A673 (cell line): ENCODE measurements around the gene FBP2. TPM values are rescaled to one million over a fixed set of nuclear protein-coding genes. Genes with fewer than 3 reads are reported as not detected.

ENCODE experiments used
- BruUV-seq: library from RNA; stranded (reverse); fragments of 400-500 nt; replicated peaks from 2 replicates; lab custom pipeline; 2021; lab: Mats Ljungman, UMichigan
- CTCF ChIA-PET: fragments of 300-600 bp; sonication (Branson Sonifier 250); formaldehyde crosslinking; loops from one replicate; lab custom pipeline; 2022; ENCODE audit warnings: antibody characterized with exemption; lab: Charles Lee
- POLR2A ChIA-PET: fragments of 300-600 bp; sonication (Branson Sonifier 250); formaldehyde crosslinking; loops from one replicate; lab custom pipeline; 2022; ENCODE audit warnings: antibody characterized with exemption; ENCODE audit not compliant: low non-redundant PET; lab: Charles Lee
- DNase-seq: peaks from one replicate; pipeline ENCODE4 v3.0.0-alpha.2; 2015; ENCODE audit warnings: low spot score
- H3K27ac ChIP-seq: fragments of 200-600 bp; sonication (generic); 2 replicates; pipeline ENCODE4 v1.5.1; 2016; ENCODE audit warnings: mixed run types, low read depth, mild to moderate bottlenecking, mixed read lengths, antibody characterized with exemption, low read length; ENCODE audit not compliant: poor library complexity, severe bottlenecking
- H3K27me3 ChIP-seq: fragments of 200-600 bp; sonication (generic); replicated peaks from 2 replicates; pipeline ENCODE4 v1.6.1; 2017; ENCODE audit warnings: mixed run types, low read depth, mild to moderate bottlenecking, mixed read lengths, antibody characterized with exemption, low read length; ENCODE audit not compliant: insufficient read depth, poor library complexity
- H3K36me3 ChIP-seq: fragments of 200-600 bp; sonication (generic); 2 replicates; pipeline ENCODE4 v1.6.1; 2016; ENCODE audit warnings: mixed run types, mild to moderate bottlenecking, mixed read lengths, antibody characterized with exemption, low read length; ENCODE audit not compliant: insufficient read depth, poor library complexity, severe bottlenecking
- H3K4me1 ChIP-seq: fragments of 200-600 bp; sonication (generic); 2 replicates; pipeline ENCODE4 v1.6.1; 2017; ENCODE audit warnings: mixed run types, mild to moderate bottlenecking, mixed read lengths, antibody characterized with exemption, low read length; ENCODE audit not compliant: insufficient read depth, poor library complexity, severe bottlenecking
- H3K4me3 ChIP-seq: fragments of 200-600 bp; sonication (generic); 2 replicates; pipeline ENCODE4 v1.5.1; 2016; ENCODE audit warnings: low read depth, mixed run types, mild to moderate bottlenecking, mixed read lengths, low read length; ENCODE audit not compliant: poor library complexity, severe bottlenecking
- H3K9me3 ChIP-seq: fragments of 200-600 bp; sonication (generic); 2 replicates; pipeline ENCODE4 v1.6.1; 2016; ENCODE audit warnings: mixed run types, low read depth, mild to moderate bottlenecking, mixed read lengths, antibody characterized with exemption, low read length; ENCODE audit not compliant: poor library complexity, severe bottlenecking
- EZH2 ChIP-seq: fragments of 200-600 bp; sonication (generic); IDR thresholded peaks from 2 replicates; pipeline ENCODE4 v1.6.1; 2017; ENCODE audit warnings: borderline replicate concordance, low read depth, mild to moderate bottlenecking, mixed read lengths, antibody characterized with exemption, low read length; ENCODE audit not compliant: poor library complexity, severe bottlenecking
- intact Hi-C: fragments of 100-400 bp; cut with micrococcal nuclease; formaldehyde crosslinking; loops from one replicate; pipeline ENCODE4 v1.10.0; 2022; ENCODE audit not compliant: unreplicated experiment
- total RNA-seq: library from RNA; stranded (reverse); gene quantifications from 2 replicates; pipeline ENCODE4 v1.2.3, GENCODE V29; 2021
- TF ChIP-seq, protein P1 (sequence below): fragments of 300-800, 200-600 bp; sonication (generic); conservative IDR thresholded peaks from 2 replicates; pipeline ENCODE4 v1.5.1; 2017; ENCODE audit warnings: low read depth, mild to moderate bottlenecking, antibody characterized with exemption, low read length, moderate library complexity, mixed read lengths

FBP2 gene
- total RNA-seq, 1 experiment from 2014 or later = 0.21 TPM

- Histone ChIP-seq H3K27ac (no peak overlapping the region), H3K27me3 (peaks cover 14% of the 10 kb centered on the region), H3K4me3 (no peak overlapping the region), H3K9me3 (no peaks in the 10 kb centered on the region), H3K4me1 (no peaks in the 10 kb centered on the region), H3K36me3 (no peaks in the 10 kb centered on the region)
- no TSS peak for BruUV-seq
- intact Hi-C loops = no loop called here
- no peak for TF ChIP-seq EZH2
- TF ChIP-seq, protein P1, sequence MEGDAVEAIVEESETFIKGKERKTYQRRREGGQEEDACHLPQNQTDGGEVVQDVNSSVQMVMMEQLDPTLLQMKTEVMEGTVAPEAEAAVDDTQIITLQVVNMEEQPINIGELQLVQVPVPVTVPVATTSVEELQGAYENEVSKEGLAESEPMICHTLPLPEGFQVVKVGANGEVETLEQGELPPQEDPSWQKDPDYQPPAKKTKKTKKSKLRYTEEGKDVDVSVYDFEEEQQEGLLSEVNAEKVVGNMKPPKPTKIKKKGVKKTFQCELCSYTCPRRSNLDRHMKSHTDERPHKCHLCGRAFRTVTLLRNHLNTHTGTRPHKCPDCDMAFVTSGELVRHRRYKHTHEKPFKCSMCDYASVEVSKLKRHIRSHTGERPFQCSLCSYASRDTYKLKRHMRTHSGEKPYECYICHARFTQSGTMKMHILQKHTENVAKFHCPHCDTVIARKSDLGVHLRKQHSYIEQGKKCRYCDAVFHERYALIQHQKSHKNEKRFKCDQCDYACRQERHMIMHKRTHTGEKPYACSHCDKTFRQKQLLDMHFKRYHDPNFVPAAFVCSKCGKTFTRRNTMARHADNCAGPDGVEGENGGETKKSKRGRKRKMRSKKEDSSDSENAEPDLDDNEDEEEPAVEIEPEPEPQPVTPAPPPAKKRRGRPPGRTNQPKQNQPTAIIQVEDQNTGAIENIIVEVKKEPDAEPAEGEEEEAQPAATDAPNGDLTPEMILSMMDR = no peak
- CTCF ChIA-PET = no interaction called here
- no peak for DNase-seq
- POLR2A ChIA-PET = interaction anchor here (0.6 kb wide), 1 partner anchor 512 kb away, joined by 3 read pairs; no protein-coding TSS in a partner anchor
Observed at GRCh38 chr9:94632737-94633136, 39.1 kb upstream of the FBP2 start.

DNA sequence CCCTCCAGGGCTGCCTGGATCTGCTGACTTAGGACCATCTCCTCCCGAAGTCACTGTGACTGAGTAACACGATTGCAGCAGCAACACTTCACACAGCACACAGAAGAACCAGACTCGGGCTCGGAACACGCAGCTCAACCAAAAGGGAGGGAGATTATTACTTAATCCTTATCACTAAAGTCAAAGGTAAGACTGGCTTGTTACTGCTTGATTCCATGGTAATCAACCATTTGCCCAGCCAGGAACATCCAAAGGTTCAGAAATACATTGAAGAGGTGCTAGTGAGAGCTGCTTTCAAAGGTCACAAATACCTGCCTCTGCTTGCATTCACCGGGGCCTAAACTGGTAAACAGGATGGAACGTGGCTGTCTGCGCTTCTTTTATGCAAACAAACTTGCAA, 38.0 kb upstream of the FBP2 start:
- ChIA-PET CTCF (no interaction called here), POLR2A (no interaction called here)
- BruUV-seq = no TSS peak
- no peaks in the 10 kb centered on the region for H3K4me1 ChIP-seq
- DNase-seq = no peak
- peaks cover 10% of the 10 kb centered on the region for H3K27me3 ChIP-seq
- H3K9me3 ChIP-seq = no peaks in the 10 kb centered on the region
- TF ChIP-seq EZH2 = no peak
- TF ChIP-seq, protein P1 = no peak
- intact Hi-C loops = no loop called here
- H3K36me3 ChIP-seq = no peaks in the 10 kb centered on the region
- no peak overlapping the region for H3K4me3 ChIP-seq
- H3K27ac ChIP-seq = no peak overlapping the region

DNA sequence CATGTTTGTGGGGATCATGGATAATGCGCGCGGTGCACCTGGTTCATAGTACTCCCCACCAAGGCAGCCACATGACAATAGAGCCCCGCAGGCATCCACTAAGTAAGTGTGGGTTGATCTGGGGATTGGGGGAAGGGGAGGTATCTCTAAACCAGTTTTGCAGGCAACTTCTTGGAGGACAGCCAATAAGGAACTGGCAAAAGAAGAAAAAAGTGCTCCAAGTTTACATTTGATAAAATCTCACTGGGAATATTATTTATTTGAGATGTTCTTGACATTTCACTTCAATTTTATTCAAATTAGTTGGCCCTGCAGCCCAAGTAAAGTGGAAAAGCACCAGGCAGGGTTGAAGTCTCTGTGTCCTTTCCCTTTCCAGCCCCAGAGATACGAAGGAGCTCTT, 37.2 kb upstream of the FBP2 start:
- intact Hi-C loops = no loop called here
- no peaks in the 10 kb centered on the region for H3K36me3 ChIP-seq
- no peak for TF ChIP-seq EZH2
- no peak for DNase-seq
- ChIA-PET CTCF (no interaction called here), POLR2A (no interaction called here)
- H3K27me3 ChIP-seq = peaks cover 10% of the 10 kb centered on the region
- no TSS peak for BruUV-seq
- H3K27ac ChIP-seq = no peak overlapping the region
- no peaks in the 10 kb centered on the region for H3K9me3 ChIP-seq
- H3K4me3 ChIP-seq = no peak overlapping the region
- no peaks in the 10 kb centered on the region for H3K4me1 ChIP-seq

- BruUV-seq = no TSS peak
- Histone ChIP-seq H3K27me3 (peaks cover 5% of the 10 kb centered on the region), H3K27ac (no peak overlapping the region), H3K4me3 (no peak overlapping the region), H3K9me3 (no peaks in the 10 kb centered on the region), H3K36me3 (no peaks in the 10 kb centered on the region), H3K4me1 (no peaks in the 10 kb centered on the region)
- ChIA-PET CTCF (no interaction called here), POLR2A (no interaction called here)
- TF ChIP-seq, protein P1 = no peak
- TF ChIP-seq EZH2 = no peak
- intact Hi-C loops = no loop called here
- no peak for DNase-seq
Observed at GRCh38 chr9:94630281-94630680, 36.7 kb upstream of the FBP2 start.
